ENCODE data around the gene SLC16A11. TPM values are rescaled to one million over a fixed set of nuclear protein-coding genes. Genes with fewer than 3 reads are reported as not detected.
"Not testable (repeated sequence)": the region's sequence is repeated elsewhere in the genome, so short reads cannot be mapped to it uniquely, and the experiment has no call there.

SLC16A11 gene, protein sequence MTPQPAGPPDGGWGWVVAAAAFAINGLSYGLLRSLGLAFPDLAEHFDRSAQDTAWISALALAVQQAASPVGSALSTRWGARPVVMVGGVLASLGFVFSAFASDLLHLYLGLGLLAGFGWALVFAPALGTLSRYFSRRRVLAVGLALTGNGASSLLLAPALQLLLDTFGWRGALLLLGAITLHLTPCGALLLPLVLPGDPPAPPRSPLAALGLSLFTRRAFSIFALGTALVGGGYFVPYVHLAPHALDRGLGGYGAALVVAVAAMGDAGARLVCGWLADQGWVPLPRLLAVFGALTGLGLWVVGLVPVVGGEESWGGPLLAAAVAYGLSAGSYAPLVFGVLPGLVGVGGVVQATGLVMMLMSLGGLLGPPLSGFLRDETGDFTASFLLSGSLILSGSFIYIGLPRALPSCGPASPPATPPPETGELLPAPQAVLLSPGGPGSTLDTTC
- 1 to 10 TPM; 1.3 to 1.8 TPM for total RNA-seq
- 1.6 TPM for polyA plus RNA-seq

DNA sequence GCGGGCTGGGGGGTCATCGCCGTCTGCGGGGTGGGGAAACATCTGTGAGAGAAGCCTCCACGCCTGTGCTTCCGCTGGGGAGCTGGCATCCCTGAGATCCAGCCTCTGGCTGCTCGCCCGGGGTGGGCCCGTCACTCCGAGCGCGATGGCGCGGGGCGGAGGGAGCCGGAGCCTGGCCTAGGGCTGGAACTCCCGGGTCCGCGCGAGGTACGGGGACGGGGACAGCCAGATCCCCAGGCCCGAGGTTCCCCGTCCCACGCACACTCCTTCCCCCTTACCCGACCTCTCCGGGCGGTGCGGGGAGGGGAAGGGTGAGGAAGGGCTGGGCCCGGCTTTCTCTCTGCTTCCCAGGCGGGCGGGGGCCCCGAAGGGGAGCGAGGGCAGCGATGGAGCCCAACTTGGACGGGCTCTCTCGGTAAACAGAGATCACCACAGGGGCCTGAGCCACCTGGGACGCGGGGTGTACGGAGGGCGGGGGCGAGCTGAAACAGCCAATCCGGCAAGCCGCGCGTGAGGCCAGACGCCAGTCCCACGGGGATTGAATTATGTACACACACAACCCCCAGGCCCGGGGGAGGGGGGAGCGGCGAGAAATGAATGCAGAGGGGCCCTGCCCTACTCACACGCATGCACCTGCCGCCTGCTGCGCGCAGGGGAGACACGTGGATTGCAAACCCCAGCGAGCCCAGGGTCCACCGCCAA lies at the start of gene SLC16A11:
Gene SLC16A11 (minus strand): TSS at position 596 of the 702 bp plus-strand sequence. CDS start 579 bp downstream, at position 17.
- H3K4me1 Mint-ChIP-seq = peaks cover 37 to 55% (median 37%) of the 10 kb centered on the region in 3 donors
- Histone ChIP-seq H3K9me3 (ENCODE audit: low read length) (no peaks in the 10 kb centered on the region), H3K36me3 (ENCODE audit: insufficient read depth, low read length) (no peaks in the 10 kb centered on the region), H3K4me1 (ENCODE audit: insufficient read depth, low read length) (peaks cover 30% of the 10 kb centered on the region), H3K4me3 (ENCODE audit: low read length) (peak within 1 kb of the TSS; percentile 60), H3K27ac (ENCODE audit: low read depth, low read length) (no peak within 1 kb of the TSS), H3K27me3 (ENCODE audit: insufficient read depth, low read length, poor library complexity, severe bottlenecking) (no peaks in the 10 kb centered on the region)
- no peaks in the 10 kb centered on the region for H3K36me3 Mint-ChIP-seq
- POLR2A ChIA-PET = no interaction called here
- H3K9me3 Mint-ChIP-seq = no peaks in the 10 kb centered on the region
- DNase-seq = peak in 3 of 5 donors; percentile 10 to 51 (median 33)
- H3K27me3 Mint-ChIP-seq = no peaks in the 10 kb centered on the region
- peak within 1 kb of the TSS in 7 of 8 donors; percentile 57 to 99 (median 85) for H3K27ac Mint-ChIP-seq
- H3K4me3 Mint-ChIP-seq = peak within 1 kb of the TSS; percentile 81 to 90 (median 84)
- CTCF ChIA-PET = interaction anchor here (1.3 to 10.0 kb wide), 3 partner anchors 8 to 253 kb away, joined by 4 to 169 read pairs (median 6); no protein-coding TSS in a partner anchor

DNA sequence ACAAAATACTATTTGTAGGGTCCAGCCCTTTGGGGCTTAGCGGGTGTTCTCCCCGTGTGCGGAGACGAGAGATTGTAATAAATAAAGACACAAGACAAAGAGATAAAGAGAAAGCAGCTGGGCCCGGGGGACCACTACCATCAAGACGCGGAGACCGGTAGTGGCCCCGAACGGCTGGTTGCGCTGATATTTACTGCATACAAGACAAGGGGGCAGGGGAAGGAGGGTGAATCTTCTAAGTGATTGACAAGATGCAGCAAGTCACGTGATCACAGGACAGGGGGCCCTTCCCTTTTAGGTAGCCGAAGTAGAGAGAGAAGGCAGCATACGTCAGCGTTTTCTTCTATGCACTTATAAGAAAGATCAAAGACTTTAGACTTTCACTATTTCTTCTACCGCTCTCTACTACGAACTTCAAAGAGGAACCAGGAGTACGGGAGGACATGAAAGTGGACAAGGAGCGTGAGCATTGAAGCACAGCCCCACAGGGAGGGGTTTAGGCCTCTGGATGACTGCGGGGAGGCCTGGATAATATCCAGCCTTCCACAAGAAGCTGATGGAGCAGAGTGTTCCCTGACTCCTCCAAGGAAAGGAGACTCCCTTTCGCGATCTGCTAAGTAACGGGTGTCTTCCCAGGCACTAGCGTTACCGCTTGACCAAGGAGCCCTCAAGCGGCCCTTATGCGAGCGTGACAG lies 47.6 kb upstream of the SLC16A11 start:
- H3K9me3 Mint-ChIP-seq; H3K27ac Mint-ChIP-seq; CTCF ChIA-PET; H3K4me1 Mint-ChIP-seq; H3K27me3 ChIP-seq (ENCODE audit: insufficient read depth, low read length, poor library complexity, severe bottlenecking); H3K27ac ChIP-seq (ENCODE audit: low read depth, low read length); POLR2A ChIA-PET; H3K36me3 ChIP-seq (ENCODE audit: insufficient read depth, low read length); H3K4me3 Mint-ChIP-seq; H3K9me3 ChIP-seq (ENCODE audit: low read length); H3K36me3 Mint-ChIP-seq; H3K4me3 ChIP-seq (ENCODE audit: low read length); H3K4me1 ChIP-seq (ENCODE audit: insufficient read depth, low read length): not testable (repeated sequence)
- DNase-seq = peak in 3 of 5 donors; percentile 13 to 62 (median 23)
- H3K27me3 Mint-ChIP-seq = peaks cover 23 to 41% of the 10 kb centered on the region in 2 donors

DNA sequence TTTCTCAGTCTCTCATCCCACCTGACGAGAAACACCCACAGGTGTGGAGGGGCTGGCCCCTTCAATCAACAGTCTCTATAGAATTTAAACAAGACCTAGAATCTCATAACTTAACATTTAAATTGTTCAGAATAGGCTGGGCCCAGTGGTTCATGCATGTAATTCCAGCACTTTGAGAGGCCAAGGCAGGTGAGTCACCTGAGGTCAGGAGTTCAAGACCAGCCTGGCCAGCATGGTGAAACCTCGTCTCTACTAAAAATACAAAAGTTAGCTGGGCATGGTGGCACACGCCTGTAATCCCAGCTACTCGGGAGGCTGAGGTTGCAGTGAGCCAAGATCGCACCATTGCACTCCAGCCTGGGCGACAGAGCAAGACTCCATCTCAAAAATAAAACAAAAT lies 45.7 kb upstream of the SLC16A11 start:
- H3K27me3 ChIP-seq (ENCODE audit: insufficient read depth, low read length, poor library complexity, severe bottlenecking); H3K27ac Mint-ChIP-seq; H3K27ac ChIP-seq (ENCODE audit: low read depth, low read length); H3K36me3 Mint-ChIP-seq; H3K36me3 ChIP-seq (ENCODE audit: insufficient read depth, low read length); H3K4me3 ChIP-seq (ENCODE audit: low read length); H3K9me3 Mint-ChIP-seq; H3K9me3 ChIP-seq (ENCODE audit: low read length); CTCF ChIA-PET; DNase-seq; H3K4me1 Mint-ChIP-seq; POLR2A ChIA-PET; H3K4me1 ChIP-seq (ENCODE audit: insufficient read depth, low read length); H3K4me3 Mint-ChIP-seq: not testable (repeated sequence)
- peaks cover 21 to 31% of the 10 kb centered on the region in 2 donors for H3K27me3 Mint-ChIP-seq

DNA sequence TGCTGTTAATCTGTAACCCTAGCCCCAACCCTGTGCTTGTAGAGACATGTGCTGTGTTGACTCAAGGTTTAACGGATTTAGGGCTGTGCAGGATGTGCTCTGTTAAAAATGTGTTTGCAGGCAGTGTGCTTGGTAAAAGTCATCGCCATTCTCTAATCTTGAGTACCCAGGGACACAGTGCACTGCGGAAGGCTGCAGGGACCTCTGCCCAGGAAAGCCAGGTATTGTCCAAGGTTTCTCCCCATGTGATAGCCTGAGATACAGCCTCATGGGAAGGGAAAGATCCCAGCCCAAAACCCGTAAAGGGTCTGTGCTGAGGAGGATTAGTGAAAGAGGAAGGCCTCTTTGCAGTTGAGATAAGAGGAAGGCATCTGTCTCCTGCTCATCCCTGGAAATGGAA lies 44.5 kb upstream of the SLC16A11 start:
- H3K4me1 ChIP-seq (ENCODE audit: insufficient read depth, low read length); H3K4me3 ChIP-seq (ENCODE audit: low read length); H3K9me3 Mint-ChIP-seq; POLR2A ChIA-PET; H3K36me3 ChIP-seq (ENCODE audit: insufficient read depth, low read length); H3K9me3 ChIP-seq (ENCODE audit: low read length); CTCF ChIA-PET; H3K27ac Mint-ChIP-seq; H3K4me3 Mint-ChIP-seq; H3K36me3 Mint-ChIP-seq; H3K27ac ChIP-seq (ENCODE audit: low read depth, low read length); H3K27me3 ChIP-seq (ENCODE audit: insufficient read depth, low read length, poor library complexity, severe bottlenecking); DNase-seq: not testable (repeated sequence)
- peaks cover 9 to 13% (median 11%) of the 10 kb centered on the region in 3 donors for H3K4me1 Mint-ChIP-seq
- H3K27me3 Mint-ChIP-seq = peaks cover 21 to 29% of the 10 kb centered on the region in 2 donors

DNA sequence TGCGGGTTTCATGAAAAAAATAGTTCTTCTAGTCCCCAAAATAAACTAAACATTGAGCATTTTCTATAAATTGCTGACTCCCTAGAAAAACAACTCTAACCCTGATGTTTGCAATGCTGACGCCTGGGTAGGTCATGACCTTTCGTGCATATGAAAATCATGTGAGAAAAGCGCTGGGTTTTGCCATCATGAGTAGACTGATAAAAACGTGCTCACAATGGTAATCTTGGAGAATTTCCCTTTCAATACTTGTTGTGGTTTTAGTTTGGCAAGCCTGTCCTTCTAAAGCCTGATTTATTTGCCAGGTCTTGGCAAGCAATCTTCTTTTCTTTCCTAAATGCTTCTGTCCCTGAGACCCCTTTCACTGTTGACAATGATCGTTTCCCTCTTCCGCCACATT lies 40.2 kb upstream of the SLC16A11 start:
- peaks cover 34 to 44% (median 37%) of the 10 kb centered on the region in 3 donors for H3K4me1 Mint-ChIP-seq
- H3K9me3 ChIP-seq (ENCODE audit: low read length) = no peaks in the 10 kb centered on the region
- CTCF ChIA-PET = no interaction called here
- no peak overlapping the region for H3K4me3 Mint-ChIP-seq
- H3K27me3 ChIP-seq (ENCODE audit: insufficient read depth, low read length, poor library complexity, severe bottlenecking) = no peaks in the 10 kb centered on the region
- H3K4me1 ChIP-seq (ENCODE audit: insufficient read depth, low read length) = peaks cover 20% of the 10 kb centered on the region
- H3K27ac ChIP-seq (ENCODE audit: low read depth, low read length) = no peak overlapping the region
- peaks cover 16 to 19% of the 10 kb centered on the region in 2 donors for H3K27me3 Mint-ChIP-seq
- no peak for DNase-seq
- H3K4me3 ChIP-seq (ENCODE audit: low read length) = no peak overlapping the region
- no peaks in the 10 kb centered on the region for H3K9me3 Mint-ChIP-seq
- peak overlapping the region in 3 of 8 donors; percentile 47 to 64 (median 55) for H3K27ac Mint-ChIP-seq
- no peaks in the 10 kb centered on the region for H3K36me3 Mint-ChIP-seq
- no peaks in the 10 kb centered on the region for H3K36me3 ChIP-seq (ENCODE audit: insufficient read depth, low read length)
- POLR2A ChIA-PET = no interaction called here

DNA sequence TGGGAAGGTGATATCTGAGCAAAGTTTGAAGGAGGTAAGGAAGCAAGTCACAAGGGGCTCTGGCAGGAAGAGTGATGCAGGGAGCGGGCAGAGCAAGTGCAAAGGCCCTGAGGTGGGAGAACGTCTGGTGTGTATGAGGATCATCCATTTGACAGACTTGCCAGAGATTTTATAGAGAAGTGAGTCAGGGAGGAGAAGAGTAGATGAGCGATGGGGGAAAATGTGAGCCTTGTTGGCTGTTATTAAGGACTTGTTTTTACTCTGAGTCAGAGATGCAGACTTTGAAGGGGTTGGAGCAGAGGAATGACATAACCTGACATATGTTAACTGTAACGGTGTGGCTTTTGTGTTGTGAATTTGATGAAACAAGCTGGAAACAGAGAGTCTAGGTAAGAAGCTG lies 39.7 kb upstream of the SLC16A11 start:
- Mint-ChIP-seq H3K27me3 (peaks cover 12 to 15% of the 10 kb centered on the region in 2 donors), H3K36me3 (no peaks in the 10 kb centered on the region), H3K4me1 (peaks cover 34 to 44% (median 37%) of the 10 kb centered on the region in 3 donors), H3K4me3 (peak overlapping the region in 1 of 7 donors; percentile 25), H3K27ac (peak overlapping the region in 1 of 8 donors; percentile 25), H3K9me3 (no peaks in the 10 kb centered on the region)
- H3K4me3 ChIP-seq (ENCODE audit: low read length) = no peak overlapping the region
- H3K36me3 ChIP-seq (ENCODE audit: insufficient read depth, low read length) = no peaks in the 10 kb centered on the region
- DNase-seq = no peak
- ChIA-PET CTCF (no interaction called here), POLR2A (no interaction called here)
- H3K9me3 ChIP-seq (ENCODE audit: low read length) = no peaks in the 10 kb centered on the region
- H3K27ac ChIP-seq (ENCODE audit: low read depth, low read length) = no peak overlapping the region
- peaks cover 20% of the 10 kb centered on the region for H3K4me1 ChIP-seq (ENCODE audit: insufficient read depth, low read length)
- no peaks in the 10 kb centered on the region for H3K27me3 ChIP-seq (ENCODE audit: insufficient read depth, low read length, poor library complexity, severe bottlenecking)

DNA sequence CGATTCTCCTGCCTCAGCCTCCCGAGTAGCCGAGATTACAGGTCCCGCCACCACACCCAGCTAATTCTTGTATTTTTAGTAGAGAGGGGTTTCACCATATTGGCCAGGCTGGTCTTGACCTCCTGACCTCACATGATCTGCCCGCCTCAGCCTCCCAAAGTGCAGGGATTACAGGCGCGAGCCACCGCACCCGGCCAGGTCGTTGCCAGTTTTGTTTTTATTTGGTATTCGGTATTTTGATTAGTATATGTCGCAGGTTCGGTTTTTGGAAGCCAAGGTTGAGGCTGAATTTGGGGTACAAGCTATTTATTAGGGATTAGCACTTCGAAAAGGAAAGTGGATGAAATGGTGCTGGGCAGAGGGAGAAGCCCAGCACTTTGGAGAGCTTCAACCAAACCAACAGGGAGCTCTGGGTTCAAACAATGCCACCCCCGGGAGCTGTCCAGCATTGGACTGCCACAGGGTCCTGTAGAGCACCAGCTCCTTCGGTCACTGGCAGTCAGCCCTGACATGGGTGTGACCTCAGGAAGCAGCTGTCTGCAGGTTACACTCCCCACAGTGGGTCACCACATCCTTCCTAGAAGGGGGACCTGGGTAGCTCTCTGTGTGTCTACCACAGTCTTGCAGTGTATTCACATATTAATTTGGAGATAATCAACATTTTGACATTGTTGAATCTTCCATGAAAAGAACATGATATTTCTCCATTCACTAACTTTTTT lies 37.6 kb upstream of the SLC16A11 start:
- CTCF ChIA-PET = interaction anchor here (1.8 to 2.0 kb wide), 2 partner anchors 29 to 35 kb away, joined by 4 read pairs; no protein-coding TSS in a partner anchor
- H3K4me3 ChIP-seq (ENCODE audit: low read length) = no peak overlapping the region
- peak overlapping the region in 5 of 7 donors; percentile 58 to 75 (median 67) for H3K4me3 Mint-ChIP-seq
- DNase-seq = peak; percentile 2 to 60 (median 25)
- no peaks in the 10 kb centered on the region for H3K36me3 Mint-ChIP-seq
- H3K4me1 ChIP-seq (ENCODE audit: insufficient read depth, low read length) = peaks cover 20% of the 10 kb centered on the region
- no peaks in the 10 kb centered on the region for H3K36me3 ChIP-seq (ENCODE audit: insufficient read depth, low read length)
- H3K9me3 ChIP-seq (ENCODE audit: low read length) = no peaks in the 10 kb centered on the region
- peaks cover 34 to 44% (median 37%) of the 10 kb centered on the region in 3 donors for H3K4me1 Mint-ChIP-seq
- no peak overlapping the region for H3K27ac ChIP-seq (ENCODE audit: low read depth, low read length)
- H3K27ac Mint-ChIP-seq = peak overlapping the region in 2 of 8 donors; percentile 33 to 63
- no peaks in the 10 kb centered on the region for H3K9me3 Mint-ChIP-seq
- H3K27me3 Mint-ChIP-seq = peaks cover 1 to 4% of the 10 kb centered on the region in 2 donors
- POLR2A ChIA-PET = interaction anchor here (0.5 to 0.7 kb wide), 2 partner anchors 25 to 1880 kb away, joined by 3 read pairs; no protein-coding TSS in a partner anchor
- no peaks in the 10 kb centered on the region for H3K27me3 ChIP-seq (ENCODE audit: insufficient read depth, low read length, poor library complexity, severe bottlenecking)
